GM10248 (cell line): Measurements from ENCODE around the gene TLR7.

Experiments used
- CTCF ChIA-PET: fragments of 300-600 bp; sonication (Branson Sonifier 250); formaldehyde crosslinking; extraction: SDS; loops from one replicate; lab custom pipeline; 2021; ENCODE audit warnings: antibody characterized with exemption; lab: Yijun Ruan, JAX
- POLR2A ChIA-PET: fragments of 350-650 bp; sonication (Branson Sonifier 250); formaldehyde crosslinking; extraction: SDS; loops from one replicate; lab custom pipeline; 2020; ENCODE audit warnings: antibody characterized with exemption; lab: Yijun Ruan, JAX
- DNase-seq: peaks from one replicate; pipeline ENCODE4 v3.0.0; 2012; ENCODE audit errors: extremely low spot score
- CTCF ChIP-seq: IDR thresholded peaks from 2 replicates; pipeline ENCODE4 v1.5.1; 2012; ENCODE audit warnings: mild to moderate bottlenecking, low read depth; ENCODE audit errors: extremely low read depth, missing control alignments, control extremely low read depth

Gene TLR7

GRCh38 chrX:12871257-12871656, 4.4 kb downstream of the TLR7 start:
- no peak for DNase-seq
- ChIA-PET CTCF (no interaction called here), POLR2A (no interaction called here)
- no peak for TF ChIP-seq CTCF

- CTCF ChIA-PET = interaction anchor here (0.6 kb wide), 1 partner anchor 59 kb away, joined by 3 read pairs; no protein-coding TSS in a partner anchor
These were observed 5.9 kb downstream of the TLR7 start for GRCh38 chrX:12872741-12873140.

GRCh38 chrX:12874581-12874980, 7.7 kb downstream of the TLR7 start:
- no peak for TF ChIP-seq CTCF
- ChIA-PET CTCF (interaction anchor here (1.2 to 1.8 kb wide), 2 partner anchors 60 to 72 kb away, joined by 3 to 5 read pairs; no protein-coding TSS in a partner anchor), POLR2A (no interaction called here)
- no peak for DNase-seq

More at GRCh38 chrX:12872741-12873140, 5.9 kb downstream of the TLR7 start:
- DNase-seq = no peak
- POLR2A ChIA-PET = no interaction called here
- no peak for TF ChIP-seq CTCF

- ChIA-PET CTCF (interaction anchor here (1.0 kb wide), 1 partner anchor 16 kb away, joined by 3 read pairs; no protein-coding TSS in a partner anchor), POLR2A (no interaction called here)
- no peak for DNase-seq
- no peak for TF ChIP-seq CTCF
These were observed 10.5 kb downstream of the TLR7 start for GRCh38 chrX:12877386-12877785.

- CTCF ChIA-PET = interaction anchor here (1.0 to 1.3 kb wide), 3 partner anchors 15 to 68 kb away, joined by 3 to 4 read pairs (median 3); no protein-coding TSS in a partner anchor
- POLR2A ChIA-PET = no interaction called here
- TF ChIP-seq CTCF = no peak
- no peak for DNase-seq
These were observed 11.7 kb downstream of the TLR7 start for GRCh38 chrX:12878536-12878935.

GRCh38 chrX:12881914-12882313, 15.0 kb downstream of the TLR7 start:
- DNase-seq = no peak
- TF ChIP-seq CTCF = no peak
- POLR2A ChIA-PET = no interaction called here
- CTCF ChIA-PET = no interaction called here
